HepG2 (cell line): ENCODE results near the gene TMEM270. TPM values are rescaled to one million over a fixed set of nuclear protein-coding genes. Genes with fewer than 3 reads are reported as not detected.

Experiments
- ARID2 ChIP-seq: sonication (generic); formaldehyde crosslinking; IDR thresholded peaks from 2 replicates; pipeline ENCODE4 v1.8.1; 2022; ENCODE audit warnings: mild to moderate bottlenecking, missing genetic modification reagents, borderline replicate concordance
- DNMT3B ChIP-seq: conservative IDR thresholded peaks from 2 replicates; pipeline ENCODE4 v1.6.1; 2016; ENCODE audit warnings: missing biosample characterization, control low read depth
- ETV5 ChIP-seq: IDR thresholded peaks from 2 replicates; pipeline ENCODE4 v1.6.1; 2018; ENCODE audit warnings: missing biosample characterization, missing genetic modification reagents, inconsistent platforms, borderline replicate concordance
- FOSL1 ChIP-seq: sonication (generic); formaldehyde crosslinking; IDR thresholded peaks from 2 replicates; pipeline ENCODE4 v1.9.0; 2021; ENCODE audit warnings: missing genetic modification reagents, borderline replicate concordance
- FOXA3 ChIP-seq: IDR thresholded peaks from 2 replicates; pipeline ENCODE4 v1.6.1; 2016; ENCODE audit warnings: missing genetic modification reagents, missing compliant biosample characterization
- HOXA3 ChIP-seq: sonication (generic); formaldehyde crosslinking; IDR thresholded peaks from 2 replicates; pipeline ENCODE4 v1.5.0; 2020; ENCODE audit warnings: missing genetic modification reagents
- KDM5B ChIP-seq: sonication (generic); formaldehyde crosslinking; IDR thresholded peaks from 2 replicates; pipeline ENCODE4 v1.4.0; 2020; ENCODE audit warnings: missing genetic modification reagents, mild to moderate bottlenecking, borderline replicate concordance
- PRMT3 ChIP-seq: sonication (generic); formaldehyde crosslinking; IDR thresholded peaks from 2 replicates; pipeline ENCODE4 v1.8.1; 2022; ENCODE audit warnings: low read depth, mild to moderate bottlenecking, moderate library complexity, missing genetic modification reagents, borderline replicate concordance
- SOX6 ChIP-seq, 2 experiments: fragments of 450-650 bp in 1 of 2; sonication (generic) in 1 of 2; formaldehyde crosslinking in 1 of 2; IDR thresholded peaks; 2 replicates each; pipeline versions ENCODE4 v1.4.0 to v1.6.1; 2017 to 2020; ENCODE audit warnings: antibody characterized with exemption in 1 of 2, mild to moderate bottlenecking in 1 of 2, missing genetic modification reagents in 1 of 2
- TARDBP ChIP-seq: sonication (generic); formaldehyde crosslinking; IDR thresholded peaks from 2 replicates; pipeline ENCODE4 v1.8.0; 2022; ENCODE audit warnings: mild to moderate bottlenecking, missing genetic modification reagents
- ZNF34 ChIP-seq: sonication (generic); formaldehyde crosslinking; IDR thresholded peaks from 2 replicates; pipeline ENCODE4 v1.4.0; 2020; ENCODE audit warnings: mild to moderate bottlenecking, missing genetic modification reagents, borderline replicate concordance
- ZNF552 ChIP-seq: sonication (generic); formaldehyde crosslinking; IDR thresholded peaks from 2 replicates; pipeline ENCODE4 v1.9.0; 2022; ENCODE audit warnings: missing genetic modification reagents, mild to moderate bottlenecking, borderline replicate concordance
- ZNF572 ChIP-seq: sonication (generic); formaldehyde crosslinking; IDR thresholded peaks from 2 replicates; pipeline ENCODE4 v1.5.1; 2020; ENCODE audit warnings: mild to moderate bottlenecking, missing genetic modification reagents
- ZNF761 ChIP-seq: sonication (generic); formaldehyde crosslinking; conservative IDR thresholded peaks from 2 replicates; pipeline ENCODE4 v1.4.0; 2020; ENCODE audit warnings: mild to moderate bottlenecking, missing genetic modification reagents
- ZXDC ChIP-seq: sonication (generic); formaldehyde crosslinking; IDR thresholded peaks from 2 replicates; pipeline ENCODE4 v1.5.0; 2020; ENCODE audit warnings: mild to moderate bottlenecking, missing genetic modification reagents
- polyA plus RNA-seq, 8 experiments: library from polyadenylated mRNA; depleted of rRNA in 3 of 8; stranded (reverse) in 7 of 8; unstranded in 1 of 8; fragments of >200 nt; fragmentation: Illumina TruSeq in 4 of 8; extraction: Trizol in 4 of 8; gene quantifications; 2 replicates each; pipeline versions ENCODE4 v1.2.1 to v1.2.3, GENCODE V29; 2011 to 2016; ENCODE audit warnings: low read depth in 4 of 8, missing spikeins in 1 of 8, mixed read lengths in 1 of 8; ENCODE audit not compliant: insufficient read depth in 1 of 8
- total RNA-seq, 5 experiments: library from RNA; depleted of rRNA; stranded (reverse); fragments of >200 nt; fragmentation: Illumina TruSeq; extraction: Trizol; gene quantifications; 2 replicates each; pipeline ENCODE4 v1.2.3, GENCODE V29; 2016; ENCODE audit warnings: low read depth in 1 of 5
- TF ChIP-seq, protein P1 (sequence below), 2 experiments: fragments of 450-650 bp in 1 of 2; sonication (generic) in 1 of 2; formaldehyde crosslinking in 1 of 2; IDR thresholded peaks; 2 replicates each; pipeline versions ENCODE4 v1.6.1 to v1.8.0; 2016 to 2022; ENCODE audit warnings: antibody characterized with exemption in 1 of 2, mild to moderate bottlenecking in 1 of 2, missing genetic modification reagents in 1 of 2

TMEM270 gene
- total and polyA plus RNA-seq, 2 of the 13 experiments (the other 11 are each of a cell fraction or from before 2014, with no cell fraction given), result not detected

DNA sequence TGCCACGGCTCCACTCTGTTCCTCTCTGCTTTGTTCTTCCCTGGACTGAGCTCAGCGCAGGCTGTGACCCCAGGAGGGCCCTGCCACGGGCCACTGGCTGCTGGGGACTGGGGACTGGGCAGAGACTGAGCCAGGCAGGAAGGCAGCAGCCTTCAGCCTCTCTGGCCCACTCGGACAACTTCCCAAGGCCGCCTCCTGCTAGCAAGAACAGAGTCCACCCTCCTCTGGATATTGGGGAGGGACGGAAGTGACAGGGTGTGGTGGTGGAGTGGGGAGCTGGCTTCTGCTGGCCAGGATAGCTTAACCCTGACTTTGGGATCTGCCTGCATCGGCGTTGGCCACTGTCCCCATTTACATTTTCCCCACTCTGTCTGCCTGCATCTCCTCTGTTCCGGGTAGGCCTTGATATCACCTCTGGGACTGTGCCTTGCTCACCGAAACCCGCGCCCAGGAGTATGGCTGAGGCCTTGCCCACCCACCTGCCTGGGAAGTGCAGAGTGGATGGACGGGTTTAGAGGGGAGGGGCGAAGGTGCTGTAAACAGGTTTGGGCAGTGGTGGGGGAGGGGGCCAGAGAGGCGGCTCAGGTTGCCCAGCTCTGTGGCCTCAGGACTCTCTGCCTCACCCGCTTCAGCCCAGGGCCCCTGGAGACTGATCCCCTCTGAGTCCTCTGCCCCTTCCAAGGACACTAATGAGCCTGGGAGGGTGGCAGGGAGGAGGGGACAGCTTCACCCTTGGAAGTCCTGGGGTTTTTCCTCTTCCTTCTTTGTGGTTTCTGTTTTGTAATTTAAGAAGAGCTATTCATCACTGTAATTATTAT lies 28.9 kb upstream of the TMEM270 start (continued):
- TF ChIP-seq ETV5 (CRISPR knock-in tag), result peak; percentile 38; the same call in 1 of the 2 replicates
- peak; percentile 52; the same call in 1 of the 2 replicates for TF ChIP-seq PRMT3 (CRISPR knock-in tag)
- peak; percentile 56 for TF ChIP-seq HOXA3 (CRISPR knock-in tag)
- TF ChIP-seq ZNF761 (CRISPR knock-in tag), result 0 out of 2 replicates have a peak, but pooled peaks have one; percentile 54
- TF ChIP-seq ZNF552 (CRISPR knock-in tag), result no peak
- 0 out of 2 replicates have a peak, but pooled peaks have one; percentile 13 for TF ChIP-seq FOXA3 (CRISPR knock-in tag)
- 0 out of 2 replicates have a peak, but pooled peaks have one; percentile 71 for TF ChIP-seq DNMT3B (CRISPR knock-in tag)
- TF ChIP-seq ARID2 (CRISPR knock-in tag), result peak; percentile 72; the same call in 1 of the 2 replicates
- TF ChIP-seq SOX6 (IDR thresholded peaks at IDR 0.05), result no peak
- peak; percentile 21; the same call in 1 of the 2 replicates for TF ChIP-seq SOX6 (CRISPR knock-in tag; IDR thresholded peaks at IDR 0.05)
- TF ChIP-seq FOSL1 (CRISPR knock-in tag), result no peak
- 0 out of 2 replicates have a peak, but pooled peaks have one; percentile 20 for TF ChIP-seq KDM5B (CRISPR knock-in tag)
- TF ChIP-seq TARDBP (CRISPR knock-in tag), result peak; percentile 52; the same call in 1 of the 2 replicates
- TF ChIP-seq, protein P1, sequence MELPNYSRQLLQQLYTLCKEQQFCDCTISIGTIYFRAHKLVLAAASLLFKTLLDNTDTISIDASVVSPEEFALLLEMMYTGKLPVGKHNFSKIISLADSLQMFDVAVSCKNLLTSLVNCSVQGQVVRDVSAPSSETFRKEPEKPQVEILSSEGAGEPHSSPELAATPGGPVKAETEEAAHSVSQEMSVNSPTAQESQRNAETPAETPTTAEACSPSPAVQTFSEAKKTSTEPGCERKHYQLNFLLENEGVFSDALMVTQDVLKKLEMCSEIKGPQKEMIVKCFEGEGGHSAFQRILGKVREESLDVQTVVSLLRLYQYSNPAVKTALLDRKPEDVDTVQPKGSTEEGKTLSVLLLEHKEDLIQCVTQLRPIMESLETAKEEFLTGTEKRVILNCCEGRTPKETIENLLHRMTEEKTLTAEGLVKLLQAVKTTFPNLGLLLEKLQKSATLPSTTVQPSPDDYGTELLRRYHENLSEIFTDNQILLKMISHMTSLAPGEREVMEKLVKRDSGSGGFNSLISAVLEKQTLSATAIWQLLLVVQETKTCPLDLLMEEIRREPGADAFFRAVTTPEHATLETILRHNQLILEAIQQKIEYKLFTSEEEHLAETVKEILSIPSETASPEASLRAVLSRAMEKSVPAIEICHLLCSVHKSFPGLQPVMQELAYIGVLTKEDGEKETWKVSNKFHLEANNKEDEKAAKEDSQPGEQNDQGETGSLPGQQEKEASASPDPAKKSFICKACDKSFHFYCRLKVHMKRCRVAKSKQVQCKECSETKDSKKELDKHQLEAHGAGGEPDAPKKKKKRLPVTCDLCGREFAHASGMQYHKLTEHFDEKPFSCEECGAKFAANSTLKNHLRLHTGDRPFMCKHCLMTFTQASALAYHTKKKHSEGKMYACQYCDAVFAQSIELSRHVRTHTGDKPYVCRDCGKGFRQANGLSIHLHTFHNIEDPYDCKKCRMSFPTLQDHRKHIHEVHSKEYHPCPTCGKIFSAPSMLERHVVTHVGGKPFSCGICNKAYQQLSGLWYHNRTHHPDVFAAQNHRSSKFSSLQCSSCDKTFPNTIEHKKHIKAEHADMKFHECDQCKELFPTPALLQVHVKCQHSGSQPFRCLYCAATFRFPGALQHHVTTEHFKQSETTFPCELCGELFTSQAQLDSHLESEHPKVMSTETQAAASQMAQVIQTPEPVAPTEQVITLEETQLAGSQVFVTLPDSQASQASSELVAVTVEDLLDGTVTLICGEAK (IDR thresholded peaks at IDR 0.05), result no peak
- TF ChIP-seq, protein P1 (CRISPR knock-in tag; IDR thresholded peaks at IDR 0.05), result no peak
- TF ChIP-seq ZNF34 (CRISPR knock-in tag), result 0 out of 2 replicates have a peak, but pooled peaks have one; percentile 50
- TF ChIP-seq ZNF572 (CRISPR knock-in tag), result peak; percentile 42; the same call in 1 of the 2 replicates
- TF ChIP-seq ZXDC (CRISPR knock-in tag), result peak; percentile 29
